Upper lobe of right lung (tissue), 1 donor: ENCODE results near the gene KCNT1. TPM values are rescaled to one million over a fixed set of nuclear protein-coding genes. Genes with fewer than 3 reads are reported as not detected.
A peak's percentile ranks its signal among the peaks of the same experiment; 100 is the strongest.

Source experiments
- ATAC-seq: fragments of 200-7000 bp; cut with Tn5 transposase; one replicate; pipeline ENCODE4 v1.9.1; 2020; ENCODE audit warnings: mild to moderate bottlenecking, moderate library complexity
- DNase-seq: peaks from one replicate; pipeline ENCODE4 v3.0.0-alpha.2; 2020
- H3K27ac ChIP-seq: fragments of 200-600 bp; one replicate; pipeline ENCODE4 v1.8.0; 2022
- H3K27me3 ChIP-seq: fragments of 200-600 bp; one replicate; pipeline ENCODE4 v1.8.0; 2022; ENCODE audit warnings: mild to moderate bottlenecking
- H3K36me3 ChIP-seq: fragments of 200-600 bp; one replicate; pipeline ENCODE4 v1.8.0; 2022
- H3K4me1 ChIP-seq: fragments of 200-600 bp; one replicate; pipeline ENCODE4 v1.8.0; 2022
- H3K4me3 ChIP-seq: fragments of 200-600 bp; one replicate; pipeline ENCODE4 v1.8.0; 2022; ENCODE audit warnings: mild to moderate bottlenecking
- H3K9me3 ChIP-seq: fragments of 200-600 bp; one replicate; pipeline ENCODE4 v1.8.0; 2022
- CTCF ChIP-seq: fragments of 200-600 bp; IDR thresholded peaks from one replicate; pipeline ENCODE4 v1.8.0; 2022; ENCODE audit warnings: antibody characterized with exemption
- intact Hi-C: fragments of 100-400 bp; cut with DNase I; formaldehyde crosslinking; loops from one replicate; pipeline ENCODE4 v1.11.0; 2022
- total RNA-seq: library from RNA; stranded (reverse); fragmentation: NEBNext Ultra II Directional; extraction: Animal tissue kit (Norgen Biotek cat#: 25700); gene quantifications from one replicate; pipeline ENCODE4 v1.2.1, GENCODE V29; 2021
- donor health status: DM: no; HTN: yes; CAD: no; lungs with severe emphysema.

KCNT1 gene
- total RNA-seq, 1 donor from 2014 or later: 0.29 TPM

GRCh38 chr9:135826188-135826545 is 124.2 kb downstream of the KCNT1 start:
- intact Hi-C loops: no loop called here
- no peaks in the 10 kb centered on the region for H3K27me3 ChIP-seq
- no peak for ATAC-seq
- no peaks in the 10 kb centered on the region for H3K9me3 ChIP-seq
- H3K27ac ChIP-seq: no peak overlapping the region
- DNase-seq: peak; percentile 35
- H3K36me3 ChIP-seq: peaks cover 53% of the 10 kb centered on the region
- TF ChIP-seq CTCF: no peak
- H3K4me1 ChIP-seq: no peaks in the 10 kb centered on the region
- no peak overlapping the region for H3K4me3 ChIP-seq

- no peak overlapping the region for H3K27ac ChIP-seq
- no peaks in the 10 kb centered on the region for H3K9me3 ChIP-seq
- H3K4me3 ChIP-seq: no peak overlapping the region
- ATAC-seq (no peak), DNase-seq (peak; percentile 35)
- no peaks in the 10 kb centered on the region for H3K4me1 ChIP-seq
- intact Hi-C loops: no loop called here
- peaks cover 42% of the 10 kb centered on the region for H3K36me3 ChIP-seq
- H3K27me3 ChIP-seq: no peaks in the 10 kb centered on the region
- no peak for TF ChIP-seq CTCF
These were observed 125.3 kb downstream of the KCNT1 start for GRCh38 chr9:135827301-135827700.

DNA sequence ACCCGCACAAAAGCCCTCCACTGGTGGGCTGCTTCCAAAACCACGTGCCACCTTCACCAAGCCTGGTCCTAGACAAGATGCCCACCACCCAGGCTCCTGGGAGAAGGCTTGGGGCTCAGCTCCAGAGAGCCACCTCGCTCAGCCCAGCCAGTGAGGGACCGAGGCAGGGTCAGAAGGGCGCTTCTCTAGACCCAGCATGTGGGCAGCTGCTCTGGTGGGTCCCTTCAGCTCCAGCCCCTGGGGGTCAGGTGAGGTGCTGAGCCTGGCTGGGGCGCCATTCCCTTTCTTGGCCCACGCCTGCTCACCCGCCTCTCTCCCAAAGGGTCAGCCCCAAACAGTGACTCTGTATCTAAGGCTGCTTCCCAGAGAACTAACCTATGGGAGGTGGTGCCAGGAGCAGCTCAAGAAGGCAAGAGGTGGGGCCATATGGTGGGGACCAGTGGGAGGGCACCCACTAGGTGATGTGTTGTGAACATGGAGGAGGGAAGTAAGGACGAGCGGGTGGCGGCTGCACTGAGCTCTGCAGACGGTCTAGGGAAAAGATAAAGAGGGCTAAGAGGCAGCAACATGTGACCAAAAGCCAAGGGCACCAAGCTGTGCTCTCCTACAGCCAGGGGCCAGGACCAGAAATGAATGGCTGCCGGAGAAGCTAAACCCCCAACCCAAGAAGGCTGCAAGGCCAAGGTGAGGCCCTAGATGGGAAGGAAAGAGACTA is 126.0 kb downstream of the KCNT1 start:
- ATAC-seq (peak; percentile 36), DNase-seq (peak; percentile 54)
- no peak for TF ChIP-seq CTCF
- Histone ChIP-seq H3K4me1 (no peaks in the 10 kb centered on the region), H3K27me3 (no peaks in the 10 kb centered on the region), H3K4me3 (no peak overlapping the region), H3K36me3 (peaks cover 35% of the 10 kb centered on the region), H3K27ac (no peak overlapping the region), H3K9me3 (no peaks in the 10 kb centered on the region)
- intact Hi-C loops: no loop called here

DNA sequence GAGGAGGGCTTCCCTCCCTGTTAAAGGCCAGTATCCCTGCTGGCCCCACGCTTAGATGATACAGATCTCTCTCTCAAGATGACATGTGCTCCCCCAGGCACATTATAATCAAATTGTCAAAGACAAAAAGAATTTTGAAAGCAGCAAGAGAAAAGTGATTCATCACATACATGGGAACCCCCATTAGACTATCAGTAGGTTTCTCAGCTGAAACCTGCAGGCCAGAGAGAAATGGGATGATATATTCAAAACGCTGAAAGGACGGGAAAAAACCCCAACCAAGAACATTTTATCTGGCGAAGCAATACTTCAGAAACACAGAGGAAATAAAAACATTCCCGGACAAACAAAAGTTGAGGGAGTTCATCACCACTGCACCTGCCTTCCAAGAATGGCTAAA is 126.7 kb downstream of the KCNT1 start:
- intact Hi-C loops: no loop called here
- ATAC-seq: no peak

DNA sequence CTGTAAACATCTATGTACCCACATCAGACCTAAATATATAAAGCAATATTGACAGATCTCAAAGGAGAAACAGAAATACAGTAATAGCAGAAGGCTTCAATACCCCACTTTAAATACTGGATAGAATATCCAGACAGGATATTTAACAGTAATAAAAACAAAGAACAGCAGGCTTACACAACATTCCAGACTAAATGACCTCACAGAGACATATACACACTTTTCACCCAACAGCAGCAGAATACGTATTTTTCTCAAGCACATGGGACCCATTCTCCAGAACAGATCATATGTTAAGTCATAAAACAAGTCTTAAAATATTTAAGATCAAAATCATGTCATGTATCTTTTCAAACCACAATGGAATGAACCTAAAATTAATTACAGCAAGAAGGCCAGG is 128.5 kb downstream of the KCNT1 start:
- Histone ChIP-seq H3K4me3 (no peak overlapping the region), H3K4me1 (no peaks in the 10 kb centered on the region), H3K9me3 (no peaks in the 10 kb centered on the region), H3K36me3 (peaks cover 19% of the 10 kb centered on the region), H3K27ac (no peak overlapping the region), H3K27me3 (no peaks in the 10 kb centered on the region)
- DNase-seq (no peak), ATAC-seq (no peak)
- no peak for TF ChIP-seq CTCF
- intact Hi-C loops: no loop called here

More for the DNA sequence above, 126.7 kb downstream of the KCNT1 start:
- no peak for DNase-seq
- H3K9me3 ChIP-seq: no peaks in the 10 kb centered on the region
- no peak overlapping the region for H3K27ac ChIP-seq
- TF ChIP-seq CTCF: no peak
- H3K27me3 ChIP-seq: no peaks in the 10 kb centered on the region
- peaks cover 28% of the 10 kb centered on the region for H3K36me3 ChIP-seq
- H3K4me1 ChIP-seq: no peaks in the 10 kb centered on the region
- no peak overlapping the region for H3K4me3 ChIP-seq

DNA sequence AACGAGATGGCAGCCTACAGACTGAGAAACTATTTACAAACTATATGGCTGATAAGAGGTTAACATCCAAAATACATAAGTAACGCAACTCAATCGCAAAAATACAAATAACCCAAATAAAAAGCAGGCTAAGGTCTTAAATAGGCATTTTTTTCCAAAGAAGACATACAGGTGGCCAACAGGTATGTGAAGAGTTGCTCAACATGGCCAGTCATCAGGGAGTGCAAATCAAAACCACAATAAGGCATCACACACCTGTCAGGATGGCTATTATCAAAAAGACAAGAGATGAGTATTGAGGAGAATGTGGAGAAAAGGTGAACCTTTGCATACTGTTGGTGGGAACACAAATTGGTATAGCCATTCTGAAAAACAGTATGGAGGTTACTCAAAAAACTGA is 131.9 kb downstream of the KCNT1 start:
- ATAC-seq: no peak
- intact Hi-C loops: no loop called here
- Histone ChIP-seq H3K4me1 (no peaks in the 10 kb centered on the region), H3K36me3 (no peaks in the 10 kb centered on the region), H3K9me3 (no peaks in the 10 kb centered on the region), H3K27ac (no peak overlapping the region), H3K27me3 (no peaks in the 10 kb centered on the region), H3K4me3 (no peak overlapping the region)
- TF ChIP-seq CTCF: no peak
- no peak for DNase-seq
